ENCODE data around the gene KCNK1. TPM values are rescaled to one million over a fixed set of nuclear protein-coding genes. Genes with fewer than 3 reads are reported as not detected.

Gene KCNK1
- total RNA-seq, 4 donors from 2014 or later, result 0.88 to 1.7 (median 0.98) TPM; not detected in 1

DNA sequence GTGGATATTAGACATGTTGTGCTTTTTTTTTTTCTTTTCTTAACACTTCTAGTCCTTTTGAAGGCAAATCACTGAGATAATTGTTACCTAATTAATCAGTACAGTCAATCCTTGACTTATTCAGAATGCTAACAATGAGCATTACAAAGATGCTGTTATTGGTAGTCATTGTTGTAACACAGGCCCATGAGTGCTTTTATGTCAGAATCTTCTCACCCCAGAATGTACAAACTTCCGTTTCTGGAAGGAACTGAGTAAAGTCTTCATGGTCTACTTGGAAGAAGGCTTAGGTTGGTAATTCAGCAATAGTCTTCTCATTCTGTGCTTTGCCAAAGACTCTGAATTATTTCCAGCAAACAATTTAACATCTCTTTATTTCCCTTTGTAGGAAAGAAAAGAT, 3.1 kb downstream of the KCNK1 start:
- TF ChIP-seq, protein P1, sequence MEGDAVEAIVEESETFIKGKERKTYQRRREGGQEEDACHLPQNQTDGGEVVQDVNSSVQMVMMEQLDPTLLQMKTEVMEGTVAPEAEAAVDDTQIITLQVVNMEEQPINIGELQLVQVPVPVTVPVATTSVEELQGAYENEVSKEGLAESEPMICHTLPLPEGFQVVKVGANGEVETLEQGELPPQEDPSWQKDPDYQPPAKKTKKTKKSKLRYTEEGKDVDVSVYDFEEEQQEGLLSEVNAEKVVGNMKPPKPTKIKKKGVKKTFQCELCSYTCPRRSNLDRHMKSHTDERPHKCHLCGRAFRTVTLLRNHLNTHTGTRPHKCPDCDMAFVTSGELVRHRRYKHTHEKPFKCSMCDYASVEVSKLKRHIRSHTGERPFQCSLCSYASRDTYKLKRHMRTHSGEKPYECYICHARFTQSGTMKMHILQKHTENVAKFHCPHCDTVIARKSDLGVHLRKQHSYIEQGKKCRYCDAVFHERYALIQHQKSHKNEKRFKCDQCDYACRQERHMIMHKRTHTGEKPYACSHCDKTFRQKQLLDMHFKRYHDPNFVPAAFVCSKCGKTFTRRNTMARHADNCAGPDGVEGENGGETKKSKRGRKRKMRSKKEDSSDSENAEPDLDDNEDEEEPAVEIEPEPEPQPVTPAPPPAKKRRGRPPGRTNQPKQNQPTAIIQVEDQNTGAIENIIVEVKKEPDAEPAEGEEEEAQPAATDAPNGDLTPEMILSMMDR (IDR thresholded peaks at IDR 0.05; ENCODE audit: low read depth), result no peak

DNA sequence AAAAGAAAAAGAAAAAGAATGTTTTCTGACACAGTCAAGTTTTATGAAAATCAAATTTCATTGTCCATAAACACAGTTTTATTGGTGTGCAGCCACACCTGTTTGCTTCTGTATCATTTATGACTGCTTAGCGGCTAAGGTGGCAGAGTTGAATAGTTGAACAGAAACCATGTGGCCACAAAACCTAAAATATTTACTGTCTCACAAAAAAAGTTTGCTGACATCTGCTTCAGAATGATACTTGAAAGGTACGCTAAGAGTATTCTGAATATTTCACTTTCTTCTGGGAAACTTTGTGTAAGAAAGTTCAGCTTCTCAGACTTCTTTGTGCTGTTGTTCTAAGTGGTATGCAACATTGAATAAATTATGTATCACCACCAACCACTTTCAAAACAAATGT, 6.2 kb downstream of the KCNK1 start:
- TF ChIP-seq, protein P1 (IDR thresholded peaks at IDR 0.05; ENCODE audit: low read depth), result no peak

DNA sequence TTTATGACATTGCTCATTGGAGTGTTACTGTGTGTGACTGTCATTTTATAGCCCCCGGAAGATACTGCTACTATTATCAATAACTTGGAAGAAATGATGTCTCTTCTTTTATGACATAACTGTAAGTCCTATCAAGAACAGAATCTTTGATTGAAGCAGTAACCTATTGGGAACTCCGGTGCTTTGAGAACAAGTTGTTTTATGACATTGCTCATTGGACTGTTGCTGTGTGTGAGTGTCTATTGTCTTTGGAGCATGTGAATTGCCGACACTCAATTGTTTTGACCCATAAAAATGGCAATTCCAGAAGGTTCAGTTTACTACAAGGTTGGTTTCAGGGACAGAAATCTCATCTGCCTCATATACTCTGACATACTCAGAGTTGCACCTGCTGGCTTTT, 8.0 kb downstream of the KCNK1 start:
- TF ChIP-seq, protein P1 (IDR thresholded peaks at IDR 0.05; ENCODE audit: low read depth), result no peak

DNA sequence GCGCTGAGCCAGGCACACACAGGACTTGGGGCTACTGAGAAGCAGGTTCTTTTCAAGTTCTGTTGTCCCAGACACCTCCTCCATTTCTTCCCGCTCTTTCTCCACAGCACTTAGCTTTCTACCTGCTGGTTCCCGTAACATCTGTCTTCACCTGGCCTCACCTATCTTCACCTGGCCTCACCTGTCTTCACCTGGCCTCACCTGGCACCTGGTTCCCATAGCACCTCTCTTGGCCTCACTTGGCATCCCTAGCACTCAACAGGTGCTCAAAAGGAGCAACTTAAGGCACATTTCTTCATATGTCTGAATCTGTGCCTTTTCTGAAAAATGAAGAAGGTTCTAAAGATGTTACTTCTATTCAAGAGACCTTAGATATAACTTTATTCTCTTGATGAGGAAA, 10.4 kb downstream of the KCNK1 start:
- TF ChIP-seq, protein P1 (IDR thresholded peaks at IDR 0.05; ENCODE audit: low read depth), result no peak

DNA sequence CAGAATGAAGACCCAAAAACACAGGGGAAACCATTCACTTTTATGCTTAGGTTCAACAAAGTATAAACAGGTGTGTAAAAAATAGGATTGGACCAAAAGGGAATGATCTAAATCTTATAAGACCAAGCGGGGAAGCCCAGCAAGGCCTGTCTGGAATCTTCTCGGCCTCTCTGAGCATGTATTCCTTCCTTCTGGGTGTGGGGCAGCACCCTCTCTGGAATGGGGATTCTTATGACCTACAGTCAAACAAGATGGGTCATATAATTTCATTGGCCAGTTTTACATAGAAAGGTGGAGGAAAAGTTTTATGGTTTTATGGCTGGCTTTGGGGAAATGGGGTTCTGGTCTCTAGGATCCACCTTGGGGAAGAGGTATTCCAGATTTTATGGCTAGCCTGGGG, 11.2 kb downstream of the KCNK1 start:
- TF ChIP-seq, protein P1 (IDR thresholded peaks at IDR 0.05; ENCODE audit: low read depth), result no peak

DNA sequence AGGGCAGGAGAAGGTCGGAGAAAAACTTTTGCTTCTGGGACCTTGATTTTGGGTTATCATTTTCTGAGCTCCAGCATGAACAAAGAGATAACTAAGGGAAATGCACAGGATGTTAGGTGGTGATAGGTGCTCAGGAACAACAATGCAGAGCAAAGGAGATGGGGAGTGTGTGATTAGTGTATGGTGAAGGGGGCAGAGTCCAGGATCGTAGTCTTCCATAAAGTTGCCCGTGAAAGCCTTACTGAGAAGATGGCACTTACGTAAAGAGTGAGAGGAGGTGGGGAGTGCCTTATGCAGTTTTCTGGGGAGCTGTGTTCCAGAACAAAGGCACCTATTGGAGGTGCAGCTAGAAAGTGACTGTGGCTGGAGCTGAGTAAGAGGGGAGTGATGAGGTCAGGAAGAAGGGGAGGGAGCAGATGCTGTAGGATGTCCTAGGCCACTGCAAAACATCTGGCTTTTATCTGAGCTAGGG, 11.6 kb downstream of the KCNK1 start:
- TF ChIP-seq, protein P1 (IDR thresholded peaks at IDR 0.05; ENCODE audit: low read depth), result no peak

DNA sequence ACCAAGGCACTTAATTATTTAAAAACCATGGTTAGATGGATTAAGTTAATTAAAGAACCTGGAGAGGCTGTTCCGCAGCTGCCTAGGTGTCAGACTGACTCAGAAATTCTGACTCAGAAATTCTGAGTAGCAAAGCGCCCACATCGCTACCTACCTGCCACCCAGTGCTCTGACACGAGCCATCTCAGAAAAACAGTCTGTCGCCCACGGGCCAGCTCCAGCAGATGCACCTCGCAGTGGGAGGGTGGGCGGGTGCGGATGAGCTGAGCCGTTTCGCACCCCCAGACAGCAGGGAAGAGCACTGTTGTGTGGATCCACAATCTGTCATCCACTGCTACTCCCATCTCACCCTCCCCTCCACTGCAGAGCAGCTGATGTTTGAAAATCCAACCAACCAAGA, 13.5 kb downstream of the KCNK1 start:
- TF ChIP-seq, protein P1 (IDR thresholded peaks at IDR 0.05; ENCODE audit: low read depth), result no peak

Measured in subcutaneous adipose tissue (tissue), 4 donors.